ENCODE data around the gene MMP28.

Gene MMP28

GRCh38 chr17:35797370-35797769 is 1.9 kb upstream of the MMP28 start:
- DNase-seq = no peak

- DNase-seq = no peak
These were observed 1.5 kb upstream of the MMP28 start for GRCh38 chr17:35796942-35797341.

- no peak for DNase-seq
These were observed 427 bp upstream of the MMP28 start for GRCh38 chr17:35795871-35796265.

GRCh38 chr17:35793257-35793656 is 2.2 kb downstream of the MMP28 start:
- DNase-seq = no peak

GRCh38 chr17:35791681-35792350 is 3.6 kb downstream of the MMP28 start:
- DNase-seq = no peak

- peak; percentile 18 for DNase-seq
These were observed 4.6 kb downstream of the MMP28 start for GRCh38 chr17:35790841-35791240.

GRCh38 chr17:35788477-35789368 is 6.7 kb downstream of the MMP28 start:
- peak; percentile 90 for DNase-seq

GRCh38 chr17:35786941-35787432 is 8.5 kb downstream of the MMP28 start:
- no peak for DNase-seq

GRCh38 chr17:35784895-35785294 is 10.5 kb downstream of the MMP28 start:
- peak; percentile 13 for DNase-seq

GRCh38 chr17:35780950-35781349 is 14.5 kb downstream of the MMP28 start:
- DNase-seq = no peak

GRCh38 chr17:35778641-35779196 is 16.7 kb downstream of the MMP28 start:
- no peak for DNase-seq

GRCh38 chr17:35775583-35775982 is 19.9 kb downstream of the MMP28 start:
- no peak for DNase-seq

GRCh38 chr17:35775039-35775438 is 20.4 kb downstream of the MMP28 start:
- DNase-seq = no peak

GRCh38 chr17:35774499-35774898 is 20.9 kb downstream of the MMP28 start:
- DNase-seq = no peak

- DNase-seq = no peak
These were observed 21.6 kb downstream of the MMP28 start for GRCh38 chr17:35773679-35774425.

- DNase-seq = no peak
These were observed 22.3 kb downstream of the MMP28 start for GRCh38 chr17:35773129-35773528.

- no peak for DNase-seq
These were observed 25.4 kb downstream of the MMP28 start for GRCh38 chr17:35769895-35770486.

GRCh38 chr17:35768797-35769196 is 26.6 kb downstream of the MMP28 start:
- DNase-seq = no peak

GRCh38 chr17:35766903-35767510 is 28.4 kb downstream of the MMP28 start:
- DNase-seq = peak; percentile 32

GRCh38 chr17:35766489-35766877 is 29.0 kb downstream of the MMP28 start:
- no peak for DNase-seq

GRCh38 chr17:35765756-35766488 is 29.5 kb downstream of the MMP28 start:
- DNase-seq = no peak
